ENCODE measurements around the gene PTPN11. TPM values are rescaled to one million over a fixed set of nuclear protein-coding genes. Genes with fewer than 3 reads are reported as not detected.
"Not testable (repeated sequence)": the region's sequence is repeated elsewhere in the genome, so short reads cannot be mapped to it uniquely, and the experiment has no call there.

Gene PTPN11
- total RNA-seq, 1 donor from 2014 or later: 83.1 TPM

GRCh38 chr12:112409906-112410244, 8.9 kb upstream of the PTPN11 start:
- TF ChIP-seq CTCF (IDR thresholded peaks at IDR 0.05): no peak
- intact Hi-C loops (cut with micrococcal nuclease): loop anchor here (1.0 to 10.0 kb wide), 4 partner anchors 8 to 397 kb away; partner anchors contain the start of genes ERP29, HECTD4, PTPN11 and TMEM116
- CTCF ChIA-PET: interaction anchor here (1.9 kb wide), 1 partner anchor 23 kb away, joined by 7 read pairs; no protein-coding TSS in a partner anchor
- Mint-ChIP-seq H3K27me3 (no peaks in the 10 kb centered on the region), H3K4me1 (peaks cover 36% of the 10 kb centered on the region), H3K27ac (peak overlapping the region; percentile 99), H3K9me3 (no peaks in the 10 kb centered on the region), H3K36me3 (ENCODE audit: low read depth) (peaks cover 45% of the 10 kb centered on the region), H3K4me3 (peak overlapping the region; percentile 100)
- POLR2A ChIA-PET: interaction anchor here (1.4 kb wide), 1 partner anchor 9 kb away, joined by 11 read pairs; the partner anchor contains the start of gene PTPN11
- DNase-seq: no peak
- no peak for ATAC-seq (ENCODE audit: low read depth)

- ATAC-seq (ENCODE audit: low read depth): no peak
- intact Hi-C loops (cut with micrococcal nuclease): no loop called here
- DNase-seq: no peak
- Mint-ChIP-seq H3K4me3 (no peak overlapping the region), H3K9me3 (no peaks in the 10 kb centered on the region), H3K4me1 (peaks cover 14% of the 10 kb centered on the region), H3K27me3 (no peaks in the 10 kb centered on the region), H3K36me3 (ENCODE audit: low read depth) (peaks cover 10% of the 10 kb centered on the region), H3K27ac (no peak overlapping the region)
- CTCF ChIA-PET: no interaction called here
- POLR2A ChIA-PET: interaction anchor here (0.6 kb wide), 1 partner anchor 1650 kb away, joined by 4 read pairs; no protein-coding TSS in a partner anchor
- TF ChIP-seq CTCF (IDR thresholded peaks at IDR 0.05): no peak
Observed at GRCh38 chr12:112413855-112414625, 4.7 kb upstream of the PTPN11 start.

- peaks cover 21% of the 10 kb centered on the region for H3K4me1 Mint-ChIP-seq
- CTCF ChIA-PET; H3K36me3 Mint-ChIP-seq (ENCODE audit: low read depth): not testable (repeated sequence)
Observed at GRCh38 chr12:112415457-112415856, 3.3 kb upstream of the PTPN11 start.

GRCh38 chr12:112418273-112418607, 507 bp upstream of the PTPN11 start:
- ChIA-PET POLR2A (interaction anchor here (0.7 to 1.3 kb wide), 6 partner anchors 8 to 803 kb away, joined by 3 to 11 read pairs (median 4); partner anchors contain the start of genes NAA25, TPCN1 and TRAFD1), CTCF (no interaction called here)
- peak overlapping the region; percentile 94 for H3K27ac Mint-ChIP-seq
- no peaks in the 10 kb centered on the region for H3K27me3 Mint-ChIP-seq
- DNase-seq (no peak), ATAC-seq (ENCODE audit: low read depth) (peak; percentile 11)
- no peaks in the 10 kb centered on the region for H3K9me3 Mint-ChIP-seq
- H3K36me3 Mint-ChIP-seq (ENCODE audit: low read depth): peaks cover 17% of the 10 kb centered on the region
- intact Hi-C loops (cut with micrococcal nuclease): loop anchor here (1.0 to 5.0 kb wide), 3 partner anchors 9 to 731 kb away; partner anchors contain the start of genes ACAD10, BRAP, MAPKAPK5 and RPL6
- peak overlapping the region; percentile 96 for H3K4me3 Mint-ChIP-seq
- no peak for TF ChIP-seq CTCF (IDR thresholded peaks at IDR 0.05)
- H3K4me1 Mint-ChIP-seq: peaks cover 39% of the 10 kb centered on the region

More at GRCh38 chr12:112415457-112415856, 3.3 kb upstream of the PTPN11 start:
- POLR2A ChIA-PET; H3K9me3 Mint-ChIP-seq; DNase-seq; H3K27ac Mint-ChIP-seq; ATAC-seq (ENCODE audit: low read depth); H3K27me3 Mint-ChIP-seq; H3K4me3 Mint-ChIP-seq: not testable (repeated sequence)
- intact Hi-C loops (cut with micrococcal nuclease): loop anchor here (5.0 kb wide), 1 partner anchor 728 kb away; the partner anchor contains the start of genes ACAD10 and BRAP

GRCh38 chr12:112419297-112420133, 768 bp downstream of the PTPN11 start:
- intact Hi-C loops (cut with micrococcal nuclease): loop anchor here (2.0 to 5.0 kb wide), 2 partner anchors 577 to 732 kb away; partner anchors contain the start of genes ACAD10, BRAP and MAPKAPK5
- H3K9me3 Mint-ChIP-seq: no peaks in the 10 kb centered on the region
- peak overlapping the region; percentile 89 for H3K27ac Mint-ChIP-seq
- CTCF ChIA-PET: no interaction called here
- no peak for ATAC-seq (ENCODE audit: low read depth)
- POLR2A ChIA-PET: interaction anchor here (1.2 to 1.3 kb wide), 3 partner anchors 9 to 802 kb away, joined by 3 to 11 read pairs (median 5); partner anchors contain the start of gene TPCN1
- no peak for TF ChIP-seq CTCF (IDR thresholded peaks at IDR 0.05)
- no peak for DNase-seq
- H3K4me3 Mint-ChIP-seq: peak overlapping the region; percentile 91
- H3K36me3 Mint-ChIP-seq (ENCODE audit: low read depth): peaks cover 17% of the 10 kb centered on the region
- H3K4me1 Mint-ChIP-seq: peaks cover 47% of the 10 kb centered on the region
- H3K27me3 Mint-ChIP-seq: no peaks in the 10 kb centered on the region

All from activated B cell treated with CpG ODN at 0.5 μM for 24 hours (primary cell).